ENCODE results near the gene MPO. TPM values are rescaled to one million over a fixed set of nuclear protein-coding genes. Genes with fewer than 3 reads are reported as not detected.

MPO gene
- total RNA-seq, 4 donors from 2014 or later, result not detected

DNA sequence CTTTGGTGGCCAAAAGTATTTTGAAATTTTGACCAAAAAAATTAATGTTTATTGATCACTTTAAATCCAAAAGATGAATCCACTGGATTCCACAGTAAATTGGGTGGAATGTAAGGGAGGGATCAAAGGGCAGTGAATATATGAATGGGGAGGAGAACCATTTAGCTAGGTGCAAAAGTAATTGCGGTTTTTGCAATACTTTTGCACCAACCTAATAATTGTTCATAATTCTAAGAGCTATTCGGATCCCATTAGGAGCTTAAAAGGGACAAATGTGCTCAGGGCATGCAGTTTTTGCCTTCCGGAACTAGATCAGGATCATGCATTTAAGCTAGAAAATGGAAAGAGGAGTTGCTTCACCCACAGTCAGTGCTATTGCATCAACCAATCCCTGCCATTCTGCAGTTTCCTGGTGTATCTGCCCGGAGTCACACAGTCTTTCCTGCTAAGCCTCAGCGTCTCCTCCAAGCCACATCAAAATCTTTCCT is 42.5 kb downstream of the MPO start, which contains the start of gene LPO:
TSS of gene LPO (plus strand) at position 438 of the 488 bp plus-strand sequence. CDS start 4,396 bp downstream, outside the sequence.
- no peak for DNase-seq (ENCODE audit: low spot score in 2 of 2)
- Histone ChIP-seq H3K4me3 (no peak within 1 kb of the TSS), H3K27ac (no peak within 1 kb of the TSS), H3K27me3 (peaks cover 16% of the 10 kb centered on the region), H3K4me1 (peaks cover 8% of the 10 kb centered on the region), H3K36me3 (no peaks in the 10 kb centered on the region), H3K9me3 (no peaks in the 10 kb centered on the region)
- WGBS, result 74% methylated on average over 5 of the region's 5 CpGs
- TF ChIP-seq POLR2A (IDR thresholded peaks at IDR 0.05) (no peak), CTCF (IDR thresholded peaks at IDR 0.05) (no peak), EP300 (IDR thresholded peaks at IDR 0.05) (no peak), POLR2AphosphoS5 (IDR thresholded peaks at IDR 0.05) (no peak)

- Histone ChIP-seq H3K27ac (no peak overlapping the region), H3K9me3 (no peaks in the 10 kb centered on the region), H3K36me3 (no peaks in the 10 kb centered on the region), H3K4me3 (no peak overlapping the region), H3K27me3 (peaks cover 8% of the 10 kb centered on the region), H3K4me1 (peaks cover 5% of the 10 kb centered on the region)
- TF ChIP-seq POLR2A (IDR thresholded peaks at IDR 0.05) (no peak), EP300 (IDR thresholded peaks at IDR 0.05) (no peak), POLR2AphosphoS5 (IDR thresholded peaks at IDR 0.05) (no peak), CTCF (IDR thresholded peaks at IDR 0.05) (no peak)
- WGBS, result 80% methylated on average over 2 of the region's 2 CpGs
- no peak for DNase-seq (ENCODE audit: low spot score in 2 of 2)
Observed at GRCh38 chr17:58236394-58236793, 44.3 kb downstream of the MPO start.

- Histone ChIP-seq H3K36me3 (no peaks in the 10 kb centered on the region), H3K9me3 (no peaks in the 10 kb centered on the region), H3K27me3 (peaks cover 8% of the 10 kb centered on the region), H3K4me3 (no peak overlapping the region), H3K4me1 (peaks cover 5% of the 10 kb centered on the region), H3K27ac (no peak overlapping the region)
- DNase-seq (ENCODE audit: low spot score in 2 of 2), result no peak
- TF ChIP-seq POLR2AphosphoS5 (IDR thresholded peaks at IDR 0.05), result no peak
- no peak for TF ChIP-seq EP300 (IDR thresholded peaks at IDR 0.05)
- 78% methylated on average over 1 of the region's 1 CpG for WGBS
Observed at GRCh38 chr17:58235821-58236220, 44.9 kb downstream of the MPO start.

- Histone ChIP-seq H3K9me3 (no peaks in the 10 kb centered on the region), H3K4me1 (peaks cover 5% of the 10 kb centered on the region), H3K4me3 (no peak overlapping the region), H3K36me3 (no peaks in the 10 kb centered on the region), H3K27ac (no peak overlapping the region), H3K27me3 (peaks cover 8% of the 10 kb centered on the region)
- no peak for TF ChIP-seq EP300 (IDR thresholded peaks at IDR 0.05)
- no peak for TF ChIP-seq POLR2AphosphoS5 (IDR thresholded peaks at IDR 0.05)
- TF ChIP-seq POLR2A (IDR thresholded peaks at IDR 0.05), result no peak
- no peak for TF ChIP-seq CTCF (IDR thresholded peaks at IDR 0.05)
- DNase-seq (ENCODE audit: low spot score in 2 of 2), result no peak
- 76% methylated on average over 3 of the region's 3 CpGs for WGBS
Observed at GRCh38 chr17:58234512-58234911, 46.2 kb downstream of the MPO start.

GRCh38 chr17:58233543-58233942 is 47.2 kb downstream of the MPO start:
- peaks cover 8% of the 10 kb centered on the region for H3K27me3 ChIP-seq
- H3K36me3 ChIP-seq, result no peaks in the 10 kb centered on the region
- peaks cover 5% of the 10 kb centered on the region for H3K4me1 ChIP-seq
- H3K27ac ChIP-seq, result no peak overlapping the region
- H3K4me3 ChIP-seq, result no peak overlapping the region
- H3K9me3 ChIP-seq, result no peaks in the 10 kb centered on the region
- TF ChIP-seq EP300 (IDR thresholded peaks at IDR 0.05), result no peak
- no peak for DNase-seq (ENCODE audit: low spot score in 2 of 2)
- 65% methylated on average over 3 of the region's 3 CpGs for WGBS

- TF ChIP-seq POLR2A (IDR thresholded peaks at IDR 0.05) (no peak), CTCF (IDR thresholded peaks at IDR 0.05) (no peak)
- WGBS, result 60% methylated on average over 12 of the region's 12 CpGs
- peaks cover 7% of the 10 kb centered on the region for H3K27me3 ChIP-seq
- DNase-seq (ENCODE audit: low spot score in 2 of 2), result no peak
- H3K4me1 ChIP-seq, result peaks cover 5% of the 10 kb centered on the region
- H3K4me3 ChIP-seq, result no peak overlapping the region
- no peak overlapping the region for H3K27ac ChIP-seq
- H3K36me3 ChIP-seq, result no peaks in the 10 kb centered on the region
- no peaks in the 10 kb centered on the region for H3K9me3 ChIP-seq
Observed at GRCh38 chr17:58232707-58233156, 48.0 kb downstream of the MPO start.
